Activated CD4-positive, alpha-beta T cell treated with anti-CD3 and anti-CD28 coated beads for 24 hours (primary cell): ENCODE data around the gene SELENOV.

Experiments
- DNase-seq, 2 donors: peaks; one replicate each; pipeline ENCODE4 v3.0.0-alpha.2; 2020; ENCODE audit warnings: low read depth in 2 of 2

SELENOV gene

DNA sequence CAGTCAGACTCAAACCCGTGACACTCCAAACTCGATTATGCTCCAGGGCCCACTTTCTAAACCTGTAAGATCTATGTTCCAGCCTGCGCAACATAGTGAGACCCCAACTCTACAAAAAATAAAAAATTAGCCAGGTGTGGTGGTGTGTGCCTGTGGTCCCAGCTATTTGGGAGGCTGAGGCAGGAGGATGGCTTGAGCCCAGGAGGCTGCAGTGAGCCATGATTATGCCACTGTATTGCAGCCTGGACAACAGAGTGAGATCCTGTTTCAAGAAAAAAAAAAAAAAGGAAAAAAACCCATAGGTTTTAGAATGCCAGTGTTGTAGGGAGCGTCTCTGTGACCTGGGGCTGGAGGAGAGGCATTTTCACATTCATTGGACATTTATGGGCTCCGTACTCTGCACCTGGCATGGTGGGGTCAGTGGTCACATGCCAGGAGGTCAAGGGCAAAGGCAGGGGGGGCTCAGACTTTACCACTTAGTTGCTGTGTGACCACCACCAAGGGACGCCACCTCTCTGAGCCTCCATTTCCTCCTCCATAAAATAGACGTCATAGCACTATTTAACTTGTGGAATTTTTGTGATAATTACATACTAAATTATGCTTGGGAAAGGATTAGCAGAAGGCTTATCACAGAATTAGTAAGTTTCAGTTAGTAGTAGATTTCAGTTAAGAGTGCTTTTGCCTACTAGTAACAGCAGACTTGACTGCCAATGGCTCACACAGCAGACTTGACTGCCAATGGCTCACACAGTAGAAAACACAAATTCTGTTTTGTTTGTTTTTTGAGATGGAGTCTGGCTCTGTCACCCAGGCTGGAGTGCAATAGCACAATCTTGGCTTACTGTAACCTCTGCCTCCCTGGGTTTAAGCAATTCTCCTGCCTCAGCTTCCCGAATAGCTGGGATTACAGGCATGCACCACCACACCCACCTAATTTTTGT is 5.9 kb downstream of the SELENOV start:
- DNase-seq, result no peak

DNA sequence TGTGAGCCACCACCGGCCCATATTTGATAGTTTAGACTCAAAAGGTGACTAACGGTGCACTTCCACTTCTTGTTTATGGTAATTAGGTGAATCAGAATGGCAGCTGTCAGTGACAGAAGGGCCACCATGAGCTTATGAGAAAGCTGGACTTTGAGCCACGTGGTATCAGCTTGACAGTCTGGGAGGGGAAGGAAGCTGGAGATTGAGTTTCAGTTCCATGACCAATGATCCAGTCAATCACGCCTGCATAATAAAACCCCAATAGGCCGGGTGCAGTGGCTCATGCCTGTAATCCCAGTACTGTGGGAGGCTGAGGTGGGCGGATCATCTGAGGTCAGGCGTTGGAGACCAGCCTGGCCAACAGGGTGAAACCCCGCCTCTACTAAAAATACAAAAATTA is 9.6 kb downstream of the SELENOV start:
- DNase-seq, result no peak

DNA sequence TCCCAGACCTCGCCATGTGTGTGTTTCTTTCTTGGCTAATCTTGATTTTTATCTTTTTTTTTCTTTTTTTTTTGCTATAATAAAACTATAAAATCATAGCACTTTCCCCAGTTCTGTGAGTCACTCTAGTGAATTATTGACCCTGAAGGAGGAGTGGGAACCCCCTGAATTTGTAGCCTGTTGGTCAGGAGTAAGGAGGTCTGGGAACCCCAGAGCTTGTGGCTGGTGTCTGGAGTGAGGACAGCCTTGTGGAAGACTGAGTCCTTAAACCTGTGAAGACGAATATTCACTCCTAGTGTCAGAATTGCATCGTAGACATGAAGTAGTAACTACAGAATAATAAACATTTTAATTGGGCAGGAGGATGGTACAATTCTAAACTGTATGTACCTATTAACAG is 10.3 kb downstream of the SELENOV start:
- DNase-seq, result no peak

GRCh38 chr19:39531834-39532232 is 16.9 kb downstream of the SELENOV start:
- no peak for DNase-seq

DNA sequence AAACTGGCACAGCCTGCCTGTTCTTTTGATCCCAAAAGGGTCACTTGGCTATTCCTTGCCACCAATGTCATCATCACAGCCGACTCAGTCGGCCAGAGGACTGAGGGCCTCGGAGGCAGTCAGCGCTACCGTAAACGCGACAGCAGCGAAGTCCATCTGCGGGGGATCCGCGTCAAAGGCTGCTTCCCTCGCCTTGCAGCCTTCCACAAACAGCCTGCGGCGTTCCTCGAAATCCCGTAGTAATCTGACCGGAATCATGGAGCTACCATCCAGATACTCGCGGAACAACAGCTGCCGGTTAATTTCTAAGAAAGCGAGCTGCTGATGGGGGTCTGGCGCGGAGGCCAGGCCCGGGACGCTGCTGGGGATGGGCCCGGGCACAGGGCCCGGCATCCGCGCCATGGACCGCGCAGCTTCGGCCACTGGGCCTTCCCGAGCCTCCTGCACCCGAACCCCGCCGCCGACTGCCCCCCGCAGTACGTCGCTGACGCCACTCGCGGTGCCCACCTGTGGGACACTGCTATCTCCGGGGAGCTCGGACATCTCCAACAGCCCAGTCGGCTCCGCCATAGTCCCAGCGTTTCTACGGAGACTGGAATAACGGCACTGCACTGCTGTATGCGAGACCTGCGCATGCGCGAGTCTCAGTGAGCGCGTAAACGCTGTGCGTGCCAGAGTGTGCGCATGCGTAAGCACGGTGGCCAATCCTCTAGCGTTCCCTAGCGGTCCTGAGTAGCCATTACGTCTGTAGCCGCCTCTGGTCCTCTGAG is 17.5 kb downstream of the SELENOV start, which contains the start of gene EID2B:
Gene EID2B, minus strand, starts transcription at position 620 of the 770 bp plus-strand sequence. Its CDS starts 50 bp downstream, at position 570.
- DNase-seq, result peak; percentile 89 to 94

DNA sequence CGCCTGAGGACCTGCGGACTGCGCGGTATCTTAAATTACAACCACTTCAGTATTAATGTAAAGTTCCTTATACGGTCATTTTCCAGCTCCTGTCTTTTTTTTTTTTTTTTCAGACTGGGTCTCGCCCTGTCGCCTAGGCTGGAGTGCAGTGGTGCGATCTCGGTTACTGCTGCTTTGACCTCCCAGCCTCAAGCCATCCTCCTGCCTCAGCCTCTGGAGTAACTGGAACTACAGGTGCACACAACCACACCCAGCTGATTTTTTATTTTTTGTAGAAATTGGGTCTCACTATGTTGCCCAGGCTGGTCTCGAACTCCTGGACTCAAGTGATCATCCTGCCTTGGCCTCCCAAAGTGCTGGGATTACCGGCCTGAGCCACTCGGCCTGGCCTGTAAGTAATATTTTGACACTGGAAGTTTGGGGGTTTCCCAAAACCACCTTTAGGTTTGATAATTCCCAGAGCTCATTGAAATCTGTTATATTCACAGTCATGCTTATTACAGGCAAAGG is 18.1 kb downstream of the SELENOV start:
- DNase-seq, result no peak

GRCh38 chr19:39533791-39534190 is 18.9 kb downstream of the SELENOV start:
- DNase-seq, result no peak

DNA sequence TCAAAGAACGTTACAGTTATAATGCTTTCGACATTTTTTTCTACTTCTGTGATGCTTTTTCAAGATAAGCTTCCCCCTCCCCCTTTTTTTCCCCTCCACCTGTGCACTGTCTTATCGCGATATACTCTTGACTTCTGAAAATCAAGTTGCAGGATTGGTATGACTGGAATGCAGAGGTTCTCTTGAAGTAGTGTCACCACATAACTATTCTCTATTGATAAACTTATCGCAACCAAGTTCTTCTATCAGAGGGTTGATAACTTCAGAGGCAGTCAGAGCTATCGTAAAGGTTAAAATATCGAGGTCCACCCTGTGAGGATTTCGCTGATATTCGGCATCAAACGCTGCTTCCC is 24.2 kb downstream of the SELENOV start:
- no peak for DNase-seq

GRCh38 chr19:39539518-39540332 is 24.8 kb downstream of the SELENOV start, which contains the start of gene EID2:
EID2 (minus strand) TSS chr19:39540161; CDS start chr19:39540079, 82 bp downstream.
- DNase-seq, result peak; percentile 90 to 93

DNA sequence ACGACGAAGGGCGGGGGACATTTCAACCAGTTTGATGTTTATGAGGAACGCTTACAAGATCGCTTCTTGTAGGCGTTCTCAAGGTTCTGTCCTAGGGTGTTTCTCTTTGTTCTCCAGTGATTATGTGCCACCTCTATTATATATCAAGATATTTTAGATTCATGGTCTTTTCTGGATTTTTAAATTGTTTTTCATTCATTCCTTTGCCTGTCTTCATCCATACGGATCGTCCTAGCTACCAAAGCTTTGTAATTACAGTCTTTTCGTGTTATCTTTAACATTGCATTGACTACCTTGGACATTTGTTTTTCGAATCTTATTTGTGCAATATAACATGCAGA is 25.4 kb downstream of the SELENOV start:
- no peak for DNase-seq

DNA sequence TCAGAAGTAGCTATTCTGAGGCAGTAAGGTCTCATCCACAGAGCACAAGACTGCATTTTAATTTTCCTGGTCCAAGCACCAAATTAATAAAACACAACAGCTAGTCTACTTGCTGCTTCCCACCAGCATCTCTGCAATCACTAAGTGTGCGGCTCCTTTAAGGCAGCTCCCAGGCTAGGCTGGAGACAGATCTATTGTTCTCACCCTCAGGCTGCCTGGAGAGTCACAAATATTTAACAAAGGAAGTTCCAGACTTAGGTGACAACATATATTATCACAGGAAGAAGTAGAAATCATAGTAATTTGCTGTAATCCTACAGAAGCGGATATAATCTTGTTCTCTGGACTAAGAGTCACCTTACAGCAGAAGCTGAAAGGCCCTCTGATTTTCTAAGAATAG is 27.3 kb downstream of the SELENOV start:
- DNase-seq, result no peak

GRCh38 chr19:39543477-39543857 is 28.5 kb downstream of the SELENOV start:
- DNase-seq, result no peak

DNA sequence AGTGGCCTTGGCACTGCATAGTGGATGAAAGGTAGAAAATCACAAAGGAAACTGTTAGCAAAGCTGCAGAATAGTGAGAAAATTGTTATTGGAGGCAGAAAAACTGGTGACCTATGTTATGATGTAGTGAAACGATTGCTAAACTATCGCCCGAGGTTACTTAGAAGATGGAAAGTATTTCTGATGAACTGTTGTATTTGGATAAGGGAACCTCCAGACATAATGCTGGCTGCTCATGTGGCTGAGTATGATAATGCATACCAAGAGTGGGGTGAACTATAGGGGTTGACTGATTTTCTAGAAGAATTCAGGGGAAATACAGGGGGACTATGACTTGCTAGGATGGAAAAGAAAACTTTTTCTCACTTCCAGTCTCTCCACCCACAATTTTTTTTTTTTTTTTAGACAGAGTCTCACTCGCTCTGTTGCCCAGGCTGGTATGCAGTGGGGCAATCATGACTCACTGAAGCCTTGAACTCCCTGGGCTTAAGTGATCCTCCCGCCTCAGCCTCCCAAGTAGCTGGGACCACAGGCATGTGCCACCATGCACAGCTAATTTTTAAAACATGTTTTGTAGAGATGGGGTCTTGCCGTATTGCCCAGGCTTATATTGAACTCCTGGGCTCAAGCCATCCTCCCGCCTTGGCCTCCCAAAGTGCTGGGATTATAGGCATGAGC is 29.4 kb downstream of the SELENOV start:
- no peak for DNase-seq

- no peak for DNase-seq
These were observed 30.0 kb downstream of the SELENOV start for GRCh38 chr19:39544911-39545310.

DNA sequence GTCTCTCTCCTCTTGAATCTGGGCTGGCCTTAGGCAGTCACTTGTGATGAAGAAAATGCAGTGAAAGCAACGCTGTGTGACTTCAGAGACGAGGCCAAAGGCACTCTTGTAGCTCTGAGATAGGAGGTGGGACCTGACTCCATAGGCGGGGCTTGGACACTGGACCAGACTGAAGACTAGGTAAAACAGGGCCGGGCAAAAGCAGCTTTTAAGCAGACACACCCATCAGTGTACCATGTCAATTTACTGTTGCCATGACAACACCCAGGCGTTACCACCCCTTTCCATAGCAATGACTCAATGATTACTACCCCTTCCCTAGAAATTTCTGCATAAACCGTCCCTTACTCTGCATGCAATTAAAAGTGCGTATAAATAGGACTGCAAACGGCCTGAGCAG is 31.7 kb downstream of the SELENOV start:
- no peak for DNase-seq

DNA sequence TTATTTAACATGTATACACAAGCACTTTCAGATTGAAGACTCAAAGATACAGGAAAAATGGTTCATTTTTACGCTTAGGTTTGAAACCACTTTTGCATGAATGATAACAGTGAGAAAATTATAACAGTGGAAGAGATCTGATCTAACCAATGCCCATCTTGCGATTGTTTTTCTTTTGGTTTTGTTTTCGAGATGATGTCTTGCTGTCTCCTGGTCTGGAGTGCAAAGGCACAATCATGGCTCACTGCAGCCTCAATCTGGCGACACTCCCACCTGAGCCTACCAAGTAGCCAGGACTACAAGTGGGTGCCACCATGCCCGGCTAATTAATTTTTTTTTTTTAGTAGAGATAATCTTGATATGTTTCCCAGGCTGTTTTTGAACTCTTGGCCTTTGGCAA is 35.3 kb downstream of the SELENOV start:
- DNase-seq, result no peak

DNA sequence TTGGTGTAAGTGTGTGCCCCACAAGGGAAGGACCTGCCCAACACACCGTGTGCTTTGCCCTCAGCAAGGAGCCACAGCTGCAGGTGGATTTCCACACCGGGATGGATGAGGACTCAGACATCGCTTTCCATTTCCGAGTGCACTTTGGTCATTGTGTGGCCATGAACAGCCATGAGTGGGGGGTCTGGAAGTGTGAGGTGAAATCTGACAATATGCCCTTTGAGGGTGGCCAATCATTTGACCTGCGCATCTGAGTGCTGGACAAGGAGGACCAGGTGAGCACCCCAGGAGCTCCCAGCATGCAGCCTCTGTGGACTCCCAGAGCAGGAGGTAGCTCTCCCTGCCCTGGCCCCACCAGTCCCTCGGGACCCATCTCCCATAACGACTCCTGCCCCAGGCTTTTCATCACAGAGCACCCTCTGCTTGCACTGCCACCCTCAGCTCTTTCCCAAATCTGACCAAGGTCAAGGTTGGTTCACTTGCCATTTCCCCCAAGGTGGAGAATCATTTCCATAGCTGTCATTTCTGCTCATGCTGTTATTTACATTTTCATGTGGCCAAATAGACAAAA is 38.2 kb downstream of the SELENOV start:
- DNase-seq, result no peak

GRCh38 chr19:39554701-39555311 is 39.9 kb downstream of the SELENOV start:
- DNase-seq, result no peak

- DNase-seq, result no peak
These were observed 40.9 kb downstream of the SELENOV start for GRCh38 chr19:39555883-39556282.

GRCh38 chr19:39557811-39558623 is 43.1 kb downstream of the SELENOV start:
- DNase-seq, result no peak
